Measurements from ENCODE around the gene FAM81A.
A peak's percentile ranks its signal among the peaks of the same experiment; 100 is the strongest.

FAM81A gene

DNA sequence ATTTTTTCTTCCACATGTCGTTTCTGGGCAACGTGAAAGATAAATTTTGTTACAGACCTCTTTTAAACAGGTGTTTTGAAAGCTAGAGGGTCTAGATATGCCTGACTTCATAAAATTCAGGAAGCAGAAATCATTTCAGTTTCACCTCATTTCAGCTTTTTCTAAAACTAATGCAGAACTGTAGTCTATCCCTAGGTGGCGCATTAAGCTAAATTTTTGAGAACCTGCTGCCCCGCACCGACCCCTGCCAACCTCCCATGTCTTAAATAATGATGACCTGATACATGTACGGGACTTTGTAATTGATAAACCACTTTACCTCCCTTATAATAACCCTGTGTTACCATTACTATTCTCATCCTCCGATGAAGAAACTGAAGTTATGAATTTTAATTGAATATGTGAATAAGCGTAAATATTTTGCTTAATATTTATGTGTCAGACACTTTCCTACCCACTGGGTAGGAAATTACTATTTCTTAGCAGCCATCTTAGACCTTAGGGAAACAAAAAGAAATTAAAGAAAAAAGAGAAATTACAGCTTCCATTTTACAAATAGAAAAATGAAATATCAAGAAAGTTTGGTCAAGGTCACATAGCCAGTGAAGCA, 94.9 kb downstream of the FAM81A start:
- no peak for TF ChIP-seq ZFP3 (CRISPR knock-in tag; IDR thresholded peaks at IDR 0.05)
- TF ChIP-seq ISL1 (CRISPR knock-in tag; IDR thresholded peaks at IDR 0.05), result no peak
- TF ChIP-seq ZNF8 (CRISPR knock-in tag; IDR thresholded peaks at IDR 0.05), result no peak
- TF ChIP-seq ESRRG (CRISPR knock-in tag; IDR thresholded peaks at IDR 0.05), result no peak
- no peak for TF ChIP-seq TOX (CRISPR knock-in tag; IDR thresholded peaks at IDR 0.05; ENCODE audit: borderline replicate concordance)
- TF ChIP-seq OSR1 (CRISPR knock-in tag; IDR thresholded peaks at IDR 0.05), result no peak
- TF ChIP-seq ARNTL (CRISPR knock-in tag; IDR thresholded peaks at IDR 0.05; ENCODE audit: borderline replicate concordance, low read depth), result no peak
- peak; percentile 38; the same call in 2 of the 3 replicates for ATAC-seq

- TF ChIP-seq ZFP30 (CRISPR knock-in tag; IDR thresholded peaks at IDR 0.05) (no peak), ZNF70 (CRISPR knock-in tag; IDR thresholded peaks at IDR 0.05) (no peak), GLIS3 (CRISPR knock-in tag; IDR thresholded peaks at IDR 0.05) (no peak), RARB (CRISPR knock-in tag; IDR thresholded peaks at IDR 0.05) (no peak), CSRNP3 (CRISPR knock-in tag; IDR thresholded peaks at IDR 0.05) (no peak)
- TF ChIP-seq, protein P1, sequence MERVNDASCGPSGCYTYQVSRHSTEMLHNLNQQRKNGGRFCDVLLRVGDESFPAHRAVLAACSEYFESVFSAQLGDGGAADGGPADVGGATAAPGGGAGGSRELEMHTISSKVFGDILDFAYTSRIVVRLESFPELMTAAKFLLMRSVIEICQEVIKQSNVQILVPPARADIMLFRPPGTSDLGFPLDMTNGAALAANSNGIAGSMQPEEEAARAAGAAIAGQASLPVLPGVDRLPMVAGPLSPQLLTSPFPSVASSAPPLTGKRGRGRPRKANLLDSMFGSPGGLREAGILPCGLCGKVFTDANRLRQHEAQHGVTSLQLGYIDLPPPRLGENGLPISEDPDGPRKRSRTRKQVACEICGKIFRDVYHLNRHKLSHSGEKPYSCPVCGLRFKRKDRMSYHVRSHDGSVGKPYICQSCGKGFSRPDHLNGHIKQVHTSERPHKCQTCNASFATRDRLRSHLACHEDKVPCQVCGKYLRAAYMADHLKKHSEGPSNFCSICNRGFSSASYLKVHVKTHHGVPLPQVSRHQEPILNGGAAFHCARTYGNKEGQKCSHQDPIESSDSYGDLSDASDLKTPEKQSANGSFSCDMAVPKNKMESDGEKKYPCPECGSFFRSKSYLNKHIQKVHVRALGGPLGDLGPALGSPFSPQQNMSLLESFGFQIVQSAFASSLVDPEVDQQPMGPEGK (CRISPR knock-in tag; IDR thresholded peaks at IDR 0.05; ENCODE audit: borderline replicate concordance), result no peak
- no peak for ATAC-seq
These were observed 98.6 kb downstream of the FAM81A start for GRCh38 chr15:59536553-59536952.

DNA sequence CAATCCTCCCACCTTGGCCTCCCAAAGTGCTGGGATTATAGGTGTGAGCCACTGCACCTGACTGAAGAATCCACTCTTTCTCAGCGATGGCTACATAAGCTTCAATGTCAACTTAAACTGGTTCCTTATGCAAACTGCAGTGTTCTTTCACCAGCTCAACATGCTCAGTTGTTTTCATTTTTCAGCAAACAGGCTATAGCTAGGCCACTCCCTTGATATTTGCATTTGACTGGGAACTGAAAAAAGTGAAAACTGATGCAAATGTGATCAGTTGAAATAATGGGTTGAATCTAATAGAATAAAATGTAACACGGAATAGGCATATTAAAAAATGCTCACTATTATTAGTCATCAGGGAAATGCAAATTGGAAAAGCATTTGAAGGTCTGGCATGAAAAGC, 99.4 kb downstream of the FAM81A start:
- no peak for ATAC-seq
- no peak for TF ChIP-seq POU6F1 (CRISPR knock-in tag; IDR thresholded peaks at IDR 0.05; ENCODE audit: borderline replicate concordance, low read depth)
- no peak for TF ChIP-seq ZFP30 (CRISPR knock-in tag; IDR thresholded peaks at IDR 0.05)
- no peak for TF ChIP-seq ZNF70 (CRISPR knock-in tag; IDR thresholded peaks at IDR 0.05)
- TF ChIP-seq PPARA (CRISPR knock-in tag; IDR thresholded peaks at IDR 0.05; ENCODE audit: borderline replicate concordance), result no peak
- no peak for TF ChIP-seq ZNF565 (CRISPR knock-in tag; conservative IDR thresholded peaks at IDR 0.05; ENCODE audit: low read depth)
- no peak for TF ChIP-seq ISL1 (CRISPR knock-in tag; IDR thresholded peaks at IDR 0.05)
- TF ChIP-seq ZFP3 (CRISPR knock-in tag; IDR thresholded peaks at IDR 0.05), result no peak
- TF ChIP-seq, protein P1 (CRISPR knock-in tag; IDR thresholded peaks at IDR 0.05; ENCODE audit: borderline replicate concordance), result no peak
- TF ChIP-seq OSR1 (CRISPR knock-in tag; IDR thresholded peaks at IDR 0.05), result no peak

GRCh38 chr15:59538494-59538893, 100.5 kb downstream of the FAM81A start:
- ATAC-seq, result no peak
- TF ChIP-seq ZFP30 (CRISPR knock-in tag; IDR thresholded peaks at IDR 0.05) (no peak), RARB (CRISPR knock-in tag; IDR thresholded peaks at IDR 0.05) (no peak), TOX (CRISPR knock-in tag; IDR thresholded peaks at IDR 0.05; ENCODE audit: borderline replicate concordance) (no peak), ISL1 (CRISPR knock-in tag; IDR thresholded peaks at IDR 0.05) (no peak), ESRRG (CRISPR knock-in tag; IDR thresholded peaks at IDR 0.05) (no peak), OSR1 (CRISPR knock-in tag; IDR thresholded peaks at IDR 0.05) (no peak), ZNF8 (CRISPR knock-in tag; IDR thresholded peaks at IDR 0.05) (no peak), CREB5 (CRISPR knock-in tag; IDR thresholded peaks at IDR 0.05; ENCODE audit: low read depth) (no peak), CSDC2 (CRISPR knock-in tag; IDR thresholded peaks at IDR 0.05) (no peak), BACH2 (CRISPR knock-in tag; IDR thresholded peaks at IDR 0.05; ENCODE audit: borderline replicate concordance) (no peak), PPARA (CRISPR knock-in tag; IDR thresholded peaks at IDR 0.05; ENCODE audit: borderline replicate concordance) (no peak), ZNF70 (CRISPR knock-in tag; IDR thresholded peaks at IDR 0.05) (no peak), ZNF565 (CRISPR knock-in tag; conservative IDR thresholded peaks at IDR 0.05; ENCODE audit: low read depth) (no peak)
- TF ChIP-seq, protein P1 (CRISPR knock-in tag; IDR thresholded peaks at IDR 0.05; ENCODE audit: borderline replicate concordance), result no peak
- TF ChIP-seq, protein P2, sequence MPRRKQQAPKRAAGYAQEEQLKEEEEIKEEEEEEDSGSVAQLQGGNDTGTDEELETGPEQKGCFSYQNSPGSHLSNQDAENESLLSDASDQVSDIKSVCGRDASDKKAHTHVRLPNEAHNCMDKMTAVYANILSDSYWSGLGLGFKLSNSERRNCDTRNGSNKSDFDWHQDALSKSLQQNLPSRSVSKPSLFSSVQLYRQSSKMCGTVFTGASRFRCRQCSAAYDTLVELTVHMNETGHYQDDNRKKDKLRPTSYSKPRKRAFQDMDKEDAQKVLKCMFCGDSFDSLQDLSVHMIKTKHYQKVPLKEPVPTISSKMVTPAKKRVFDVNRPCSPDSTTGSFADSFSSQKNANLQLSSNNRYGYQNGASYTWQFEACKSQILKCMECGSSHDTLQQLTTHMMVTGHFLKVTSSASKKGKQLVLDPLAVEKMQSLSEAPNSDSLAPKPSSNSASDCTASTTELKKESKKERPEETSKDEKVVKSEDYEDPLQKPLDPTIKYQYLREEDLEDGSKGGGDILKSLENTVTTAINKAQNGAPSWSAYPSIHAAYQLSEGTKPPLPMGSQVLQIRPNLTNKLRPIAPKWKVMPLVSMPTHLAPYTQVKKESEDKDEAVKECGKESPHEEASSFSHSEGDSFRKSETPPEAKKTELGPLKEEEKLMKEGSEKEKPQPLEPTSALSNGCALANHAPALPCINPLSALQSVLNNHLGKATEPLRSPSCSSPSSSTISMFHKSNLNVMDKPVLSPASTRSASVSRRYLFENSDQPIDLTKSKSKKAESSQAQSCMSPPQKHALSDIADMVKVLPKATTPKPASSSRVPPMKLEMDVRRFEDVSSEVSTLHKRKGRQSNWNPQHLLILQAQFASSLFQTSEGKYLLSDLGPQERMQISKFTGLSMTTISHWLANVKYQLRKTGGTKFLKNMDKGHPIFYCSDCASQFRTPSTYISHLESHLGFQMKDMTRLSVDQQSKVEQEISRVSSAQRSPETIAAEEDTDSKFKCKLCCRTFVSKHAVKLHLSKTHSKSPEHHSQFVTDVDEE (CRISPR knock-in tag; IDR thresholded peaks at IDR 0.05), result no peak

Data from SK-N-SH treated with all-trans-retinoic acid at 6 μM for 48 hours (cell line).